Measurements from ENCODE around the gene CLCN2.

- no peak for TF ChIP-seq EZH2 (IDR thresholded peaks at IDR 0.05; ENCODE audit: borderline replicate concordance, low read length)
- TF ChIP-seq CTCF (IDR thresholded peaks at IDR 0.05; ENCODE audit: low read length) = no peak
These were observed 28.0 kb upstream of the CLCN2 start for GRCh38 chr3:184389384-184389783.

Data from OCI-LY1 (cell line).